ENCODE measurements around the gene SOWAHC.

The SOWAHC gene

DNA sequence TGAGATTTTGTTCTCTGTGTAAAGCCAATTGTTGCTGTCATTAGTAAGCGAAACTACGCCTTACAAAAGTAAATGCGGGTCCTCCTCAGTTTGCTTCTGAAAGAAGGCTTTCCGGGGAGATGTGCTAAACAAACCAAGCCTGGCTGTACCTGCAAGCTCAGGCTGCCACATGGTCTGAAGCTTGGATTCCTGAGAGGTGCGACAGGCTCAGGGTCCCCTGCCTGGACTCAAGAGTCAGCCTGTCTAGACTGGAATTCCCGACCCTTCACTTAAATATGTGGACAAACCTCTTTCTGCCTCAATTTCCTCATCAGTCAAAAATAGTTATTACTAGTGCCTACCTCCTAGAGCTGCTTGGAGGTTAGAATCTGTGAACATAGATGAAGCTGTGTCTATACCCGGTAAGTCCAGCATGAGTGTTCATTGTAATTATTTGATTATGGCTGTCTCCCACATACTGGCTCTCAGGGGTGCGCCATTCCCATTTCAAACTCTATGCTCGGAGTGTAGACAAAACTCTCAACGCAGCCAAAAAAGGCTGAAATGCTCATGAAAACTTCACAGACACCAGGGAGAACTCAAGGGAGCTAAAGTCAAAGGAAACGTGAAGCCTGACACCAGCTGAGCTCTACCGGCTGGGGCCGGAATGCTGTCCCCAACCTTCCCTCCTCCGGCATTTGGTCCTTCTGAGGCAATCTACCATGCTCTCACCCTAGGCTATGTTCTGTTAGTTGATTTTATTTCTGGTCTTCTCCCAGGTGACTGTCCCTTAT is 31.4 kb downstream of the SOWAHC start:
- in situ Hi-C loops (cut with MboI; ENCODE audit: low sequenced_read_pairs), result no loop called here

DNA sequence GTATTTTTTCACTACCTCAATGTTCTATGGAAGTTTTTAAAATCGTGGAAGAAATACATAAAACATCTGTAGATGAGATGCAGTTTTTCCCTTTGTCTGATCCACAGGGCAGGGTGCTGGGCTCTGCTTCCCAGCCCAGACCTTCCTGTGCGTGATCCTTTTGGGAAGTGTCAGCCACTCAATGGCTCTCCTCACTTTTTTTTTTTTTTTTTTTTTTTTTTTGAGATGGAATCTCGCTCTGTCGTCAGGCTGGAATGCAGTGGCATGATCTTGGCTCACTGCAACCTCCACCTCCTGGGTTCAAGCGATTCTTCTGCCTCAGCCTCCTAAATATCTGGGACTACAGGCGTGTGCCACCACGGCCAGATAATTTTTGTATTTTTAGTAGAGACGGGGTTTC is 32.8 kb downstream of the SOWAHC start:
- in situ Hi-C loops (cut with MboI; ENCODE audit: low sequenced_read_pairs), result no loop called here

DNA sequence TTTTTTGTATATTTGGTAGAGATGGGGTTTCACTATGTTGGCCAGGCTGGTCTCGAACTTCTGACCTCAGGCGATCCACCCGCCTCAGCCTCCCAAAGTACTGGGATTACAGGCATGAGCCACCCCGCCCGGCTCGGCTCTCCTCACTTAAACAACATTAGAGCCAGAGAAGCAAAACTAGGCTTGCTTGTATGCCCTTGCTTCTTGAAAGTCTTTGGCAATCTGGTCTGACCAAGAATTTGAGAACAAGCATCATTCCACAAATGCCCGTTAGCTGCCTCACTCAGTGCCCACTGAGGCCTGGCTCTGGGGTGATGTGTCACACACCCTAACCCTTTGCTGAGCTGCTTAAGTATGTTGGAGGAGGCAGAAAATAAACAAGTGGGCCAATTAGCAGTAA is 33.5 kb downstream of the SOWAHC start:
- in situ Hi-C loops (cut with MboI; ENCODE audit: low sequenced_read_pairs), result no loop called here

DNA sequence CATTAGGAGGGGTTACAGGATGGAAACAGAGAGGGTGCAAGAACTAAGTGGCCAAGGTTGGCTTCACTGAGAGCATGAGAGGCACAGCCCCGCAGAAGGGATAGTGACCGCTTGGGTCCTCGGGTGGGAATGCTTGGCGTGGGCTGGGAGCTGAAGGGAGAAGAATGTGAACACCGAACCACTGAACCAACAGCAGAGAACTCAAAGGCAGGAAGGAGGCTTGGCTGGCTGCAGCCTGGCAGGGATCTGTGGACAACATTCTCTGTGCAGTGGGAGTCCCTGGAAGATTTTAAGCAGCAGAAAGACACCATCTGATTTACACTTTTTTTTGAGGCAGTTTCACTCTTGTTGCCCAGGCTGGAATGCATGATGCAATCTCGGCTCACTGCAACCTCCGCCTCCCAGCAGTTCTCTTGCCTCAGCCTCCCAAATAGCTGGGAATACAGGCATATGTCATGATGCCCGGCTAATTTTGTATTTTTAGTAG is 33.9 kb downstream of the SOWAHC start:
- in situ Hi-C loops (cut with MboI; ENCODE audit: low sequenced_read_pairs), result no loop called here

DNA sequence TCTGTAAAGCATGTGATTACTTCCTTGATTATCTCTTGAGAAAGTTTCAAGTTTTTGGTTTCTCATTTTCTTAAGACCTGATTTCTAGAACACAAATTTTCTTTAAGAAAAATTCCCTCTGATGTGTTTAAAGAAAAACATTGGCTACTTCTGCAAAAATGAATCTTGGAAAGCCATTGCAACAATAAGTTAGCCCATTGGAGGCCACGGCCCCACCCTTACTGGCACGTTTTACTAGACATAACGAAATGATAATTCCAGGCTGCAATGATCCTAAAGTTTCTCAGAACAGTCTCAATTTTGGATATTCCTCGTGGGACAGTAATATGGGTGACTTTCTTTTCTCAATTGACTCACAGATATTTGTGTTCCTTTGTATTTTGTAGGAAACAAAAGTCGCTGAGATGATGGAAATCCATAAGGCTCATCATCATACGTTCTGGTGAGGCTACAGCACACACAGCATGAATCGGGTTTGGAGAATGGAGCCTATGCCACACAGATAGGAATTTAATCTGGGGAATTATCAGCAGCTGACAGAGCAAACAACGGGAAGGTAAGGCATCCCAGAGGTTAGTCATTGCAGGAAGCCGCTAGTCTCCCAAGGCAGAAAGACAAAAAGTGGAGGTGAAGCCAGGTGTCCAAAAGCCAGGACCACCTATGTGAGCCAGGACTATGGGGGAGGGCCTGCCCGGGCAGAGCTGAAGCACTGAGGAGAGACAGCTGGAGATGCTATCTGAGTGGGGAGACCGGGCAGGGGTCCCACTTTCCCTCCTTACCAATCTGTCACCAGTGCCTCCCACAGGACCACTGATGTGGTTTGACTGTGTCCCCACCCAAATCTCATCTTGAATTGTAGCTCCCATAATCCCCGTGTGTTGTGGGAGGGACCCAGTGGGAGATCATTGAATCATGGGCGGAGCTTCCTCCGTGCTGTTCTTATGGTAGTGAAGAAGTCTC is 35.9 kb downstream of the SOWAHC start:
- in situ Hi-C loops (cut with MboI; ENCODE audit: low sequenced_read_pairs), result no loop called here

DNA sequence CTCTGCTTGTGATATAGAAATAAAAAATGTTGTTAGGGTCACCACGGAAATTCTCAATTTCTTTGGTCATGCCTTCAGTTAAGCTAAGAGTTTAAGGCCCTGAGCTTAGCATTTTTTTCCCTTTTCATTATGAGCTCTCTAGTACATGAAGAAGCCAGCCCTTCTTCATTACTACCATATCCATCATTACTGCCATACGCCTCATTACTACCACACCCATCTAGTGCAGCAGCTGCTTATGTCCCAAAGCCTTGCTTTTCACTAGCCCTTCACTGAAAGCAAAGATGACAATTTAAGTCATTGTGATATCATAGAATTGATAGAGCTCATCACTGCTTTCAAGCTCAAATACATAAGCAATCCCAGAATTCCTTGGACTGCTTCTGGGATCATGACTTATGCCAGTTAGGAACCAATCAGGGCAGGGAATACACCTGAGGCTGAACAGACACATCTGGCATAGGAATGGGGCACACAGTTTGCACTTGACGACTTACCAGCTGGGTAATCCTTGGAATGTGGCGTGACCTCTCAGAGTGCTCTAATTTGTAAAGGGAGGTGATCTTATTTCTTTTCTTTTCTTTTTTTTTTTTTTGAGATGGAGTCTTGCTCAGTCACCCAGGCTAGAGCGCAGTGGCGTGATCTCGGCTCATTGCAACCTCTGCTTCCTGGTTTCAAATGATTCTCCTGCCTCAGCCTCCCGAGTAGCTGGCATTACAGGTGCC is 40.3 kb downstream of the SOWAHC start:
- in situ Hi-C loops (cut with MboI; ENCODE audit: low sequenced_read_pairs), result no loop called here

DNA sequence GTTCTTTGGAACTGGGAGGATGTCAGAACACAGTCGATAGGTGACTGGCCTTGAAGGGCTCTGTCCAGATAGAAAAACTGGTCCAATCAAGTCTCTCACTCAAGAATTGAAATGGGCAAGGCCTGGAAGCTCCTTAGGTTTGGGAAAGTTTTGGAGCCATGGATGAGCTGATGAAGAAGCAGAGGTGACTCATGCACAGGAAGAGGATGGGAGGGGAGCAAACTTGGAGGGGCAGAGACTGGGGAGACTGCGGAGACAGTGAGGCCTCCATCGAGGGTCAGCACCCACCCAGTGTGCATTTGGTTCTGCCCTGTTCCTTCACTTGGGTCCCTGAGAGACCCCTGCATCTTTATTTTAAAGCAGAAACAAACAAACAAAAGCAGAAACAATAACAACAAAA is 41.1 kb downstream of the SOWAHC start:
- in situ Hi-C loops (cut with MboI; ENCODE audit: low sequenced_read_pairs), result no loop called here

DNA sequence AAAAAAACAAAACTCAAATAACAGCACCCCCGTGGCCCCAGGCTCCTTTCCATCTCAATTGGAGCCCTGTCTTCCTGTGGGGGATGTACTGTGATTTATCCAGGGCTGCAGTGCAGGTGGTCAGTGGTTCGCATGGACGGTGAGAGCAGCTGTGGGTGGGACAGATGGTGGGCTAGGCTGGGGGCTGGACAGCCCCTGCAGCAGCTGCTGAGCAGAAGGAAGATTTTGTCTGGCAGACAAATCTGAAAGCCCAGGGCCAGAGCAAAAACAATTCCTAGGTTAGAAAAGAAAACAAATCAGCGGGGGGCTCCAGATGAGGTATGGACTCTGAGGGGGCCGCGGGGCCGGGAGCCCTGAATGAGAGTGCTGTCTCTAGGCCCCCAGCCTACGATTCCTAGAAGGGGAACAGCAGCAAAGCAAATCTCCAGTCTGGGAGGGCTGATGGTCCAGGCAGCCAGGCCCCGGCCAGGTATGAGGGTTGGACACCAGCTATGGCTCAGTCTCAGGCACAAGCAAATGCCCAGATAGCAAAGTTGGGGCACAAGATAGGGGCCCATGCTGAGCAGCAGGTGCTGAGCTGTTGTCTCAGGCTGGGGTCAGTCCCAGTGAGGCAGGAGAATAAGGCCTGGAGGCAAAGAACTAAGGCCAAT is 45.4 kb downstream of the SOWAHC start:
- in situ Hi-C loops (cut with MboI; ENCODE audit: low sequenced_read_pairs), result no loop called here

DNA sequence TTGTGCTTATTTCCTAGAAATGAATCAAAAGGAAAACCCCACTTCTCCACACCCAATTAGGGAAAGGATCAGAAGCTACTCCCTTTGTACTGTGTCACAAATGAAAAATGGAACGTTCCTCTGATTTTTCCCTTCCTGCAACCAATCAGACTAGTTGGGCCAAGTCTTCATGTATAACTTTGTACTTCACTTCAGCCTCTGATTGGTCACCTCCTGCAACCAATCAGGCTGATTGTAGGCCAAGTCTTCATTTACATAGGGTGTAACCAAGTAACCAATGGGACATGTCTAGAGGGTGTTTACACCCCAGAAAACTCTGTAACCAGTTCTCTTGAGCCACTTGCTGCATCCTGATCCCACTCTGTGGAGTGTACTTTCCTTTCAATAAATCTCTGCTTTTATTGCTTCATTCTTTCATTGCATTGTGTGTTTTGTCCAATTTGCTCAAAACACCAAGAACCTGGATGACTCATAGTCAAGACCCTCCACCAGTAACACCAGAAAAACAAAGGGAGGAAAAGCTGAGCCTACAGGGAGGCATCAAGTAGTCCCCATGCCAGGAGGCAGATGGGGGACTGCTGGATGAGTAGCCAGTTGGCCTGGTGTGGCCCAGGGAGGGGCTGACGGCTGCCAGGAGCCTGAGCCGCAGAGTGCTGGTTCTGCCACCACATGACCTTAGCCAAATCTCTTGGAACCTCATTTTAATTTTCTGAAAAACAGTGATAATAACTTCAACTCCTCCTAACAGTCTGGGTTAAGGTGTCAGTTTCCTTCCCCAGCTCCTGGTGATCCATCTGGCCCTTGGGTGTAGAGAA is 46.1 kb downstream of the SOWAHC start:
- in situ Hi-C loops (cut with MboI; ENCODE audit: low sequenced_read_pairs), result no loop called here

DNA sequence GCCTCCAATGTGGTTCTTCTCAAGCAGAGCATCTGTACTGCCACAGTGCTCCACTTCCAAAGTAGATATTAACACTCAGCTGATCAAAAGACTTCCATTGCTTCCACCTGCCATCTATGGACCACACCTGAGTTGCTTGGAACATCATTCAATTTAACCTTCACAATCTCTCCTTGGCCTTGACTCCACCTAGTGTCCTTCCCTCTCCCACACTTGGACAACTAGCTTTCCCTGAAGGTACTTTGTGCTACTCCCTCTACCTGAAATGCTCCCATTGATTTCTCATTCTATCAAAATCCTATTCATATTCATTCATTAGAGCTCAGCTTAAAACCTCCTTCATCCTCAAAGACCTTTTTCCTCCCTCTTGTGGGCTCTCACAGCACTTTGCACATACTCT is 48.7 kb downstream of the SOWAHC start:
- in situ Hi-C loops (cut with MboI; ENCODE audit: low sequenced_read_pairs), result no loop called here

DNA sequence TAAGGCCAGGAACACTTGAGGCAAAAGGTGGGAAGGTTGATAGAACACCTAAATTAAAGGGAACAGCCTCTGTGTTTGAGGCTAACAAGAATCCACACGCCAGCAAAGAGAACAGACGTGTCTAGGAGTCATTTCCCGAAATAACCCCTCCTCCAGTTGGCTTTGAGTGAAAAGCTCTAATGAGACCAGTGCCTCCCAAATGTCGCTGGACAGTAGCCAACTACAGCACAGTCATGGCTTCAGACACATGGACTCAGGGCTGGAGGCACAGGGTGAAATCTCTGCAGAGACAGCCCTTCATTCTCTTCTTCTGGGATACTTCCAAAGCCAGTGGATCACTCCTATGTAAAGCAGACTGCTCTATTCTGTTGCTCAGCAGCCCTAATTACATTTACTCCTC is 49.6 kb downstream of the SOWAHC start:
- in situ Hi-C loops (cut with MboI; ENCODE audit: low sequenced_read_pairs), result no loop called here

DNA sequence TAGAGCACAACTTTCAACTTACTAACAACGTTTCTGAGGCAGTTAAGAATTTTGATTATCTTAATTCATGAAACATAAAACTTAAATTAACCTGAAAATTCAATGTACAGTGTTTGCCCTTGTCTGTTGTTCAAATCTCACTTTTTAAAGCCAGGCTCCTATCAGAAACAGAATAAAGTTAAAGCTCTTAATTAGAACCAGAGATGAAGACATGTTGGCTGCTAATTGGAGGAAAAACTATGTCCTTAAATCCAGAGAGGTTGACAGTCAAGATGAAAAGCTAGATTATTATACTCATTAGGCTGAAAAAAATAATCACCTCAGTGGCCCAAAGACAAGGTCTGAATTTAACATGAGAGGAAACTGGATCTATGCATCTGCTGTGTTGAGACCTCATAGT is 52.3 kb downstream of the SOWAHC start:
- in situ Hi-C loops (cut with MboI; ENCODE audit: low sequenced_read_pairs), result no loop called here

Data from hTERT RPE-1 (cell line).